Astrocyte (in vitro differentiated cells and primary cell): Measurements from ENCODE around the gene INSYN1. TPM values are rescaled to one million over a fixed set of nuclear protein-coding genes. Genes with fewer than 3 reads are reported as not detected.

Source experiments
- DNase-seq: peaks from one replicate; pipeline ENCODE4 v3.0.0-alpha.2; 2010; ENCODE audit warnings: low read depth
- FAIRE-seq: peaks from 2 replicates; lab custom pipeline; 2011; peaks lifted over from hg19 to GRCh38; lab: Jason Lieb, UNC
- H2AFZ ChIP-seq: 2 replicates; pipeline ENCODE4 v1.6.0; 2012; ENCODE audit warnings: low read depth, low read length, inconsistent platforms
- H3K27ac ChIP-seq: 2 replicates; pipeline ENCODE4 v1.5.1; 2011; ENCODE audit warnings: low read depth, low read length, inconsistent platforms
- H3K27me3 ChIP-seq: 2 replicates; pipeline ENCODE4 v1.6.0; 2011; ENCODE audit warnings: low read length, inconsistent platforms; ENCODE audit not compliant: insufficient read depth
- H3K36me3 ChIP-seq: 2 replicates; pipeline ENCODE4 v1.5.1; 2011; ENCODE audit warnings: low read length, inconsistent platforms; ENCODE audit not compliant: insufficient read depth
- H3K4me1 ChIP-seq: 2 replicates; pipeline ENCODE4 v1.5.1; 2011; ENCODE audit warnings: low read length, inconsistent platforms; ENCODE audit not compliant: insufficient read depth
- H3K4me2 ChIP-seq: 2 replicates; pipeline ENCODE4 v1.6.0; 2012; ENCODE audit warnings: low read length, inconsistent platforms
- H3K4me3 ChIP-seq: 2 replicates; pipeline ENCODE4 v1.5.1; 2011; ENCODE audit warnings: low read depth, mild to moderate bottlenecking, low read length, inconsistent platforms; ENCODE audit not compliant: insufficient read depth
- H3K79me2 ChIP-seq: 2 replicates; pipeline ENCODE4 v1.6.0; 2012; ENCODE audit warnings: mild to moderate bottlenecking, low read length, inconsistent platforms; ENCODE audit not compliant: insufficient read depth
- H3K9ac ChIP-seq: 2 replicates; pipeline ENCODE4 v1.6.0; 2012; ENCODE audit warnings: mild to moderate bottlenecking, low read length, inconsistent platforms
- H3K9me3 ChIP-seq: 2 replicates; pipeline ENCODE4 v1.5.1; 2012; ENCODE audit warnings: low read depth, mild to moderate bottlenecking, low read length, inconsistent platforms; ENCODE audit not compliant: insufficient read depth
- H4K20me1 ChIP-seq: 2 replicates; pipeline ENCODE4 v1.6.0; 2012; ENCODE audit warnings: low read length, inconsistent platforms; ENCODE audit not compliant: insufficient read depth
- H3K27ac Mint-ChIP-seq: one replicate; pipeline ENCODE4 v1.8.0; 2021; ENCODE audit warnings: mild to moderate bottlenecking, mixed read lengths; ENCODE audit not compliant: unreplicated experiment
- H3K27me3 Mint-ChIP-seq: one replicate; pipeline ENCODE4 v1.8.0; 2021; ENCODE audit warnings: low read depth, mixed read lengths; ENCODE audit not compliant: unreplicated experiment
- H3K36me3 Mint-ChIP-seq: one replicate; pipeline ENCODE4 v1.8.0; 2021; ENCODE audit warnings: low read depth, mixed read lengths; ENCODE audit not compliant: unreplicated experiment
- H3K4me1 Mint-ChIP-seq: one replicate; pipeline ENCODE4 v1.8.0; 2021; ENCODE audit warnings: low read depth, mixed read lengths; ENCODE audit not compliant: unreplicated experiment
- H3K4me3 Mint-ChIP-seq: one replicate; pipeline ENCODE4 v1.8.0; 2021; ENCODE audit warnings: mild to moderate bottlenecking, moderate library complexity, mixed read lengths; ENCODE audit not compliant: unreplicated experiment
- H3K9me3 Mint-ChIP-seq: one replicate; pipeline ENCODE4 v1.8.0; 2021; ENCODE audit warnings: mild to moderate bottlenecking, mixed read lengths; ENCODE audit not compliant: unreplicated experiment
- CTCF ChIP-seq: IDR thresholded peaks from 2 replicates; pipeline ENCODE4 v1.5.1; 2011; ENCODE audit warnings: low read depth, mild to moderate bottlenecking, inconsistent platforms, low read length, moderate library complexity; ENCODE audit not compliant: insufficient read depth
- EZH2 ChIP-seq: IDR thresholded peaks from 2 replicates; pipeline ENCODE4 v1.6.1; 2012; ENCODE audit warnings: mild to moderate bottlenecking, low read length, inconsistent platforms; ENCODE audit not compliant: insufficient read depth
- total RNA-seq: library from RNA; stranded (reverse); gene quantifications from 2 replicates; pipeline ENCODE4 v1.2.1, GENCODE V29; 2021

INSYN1 gene
- total RNA-seq, 1 donor from 2014 or later = 5.2 TPM

GRCh38 chr15:73694419-73694818 lies 58.7 kb downstream of the INSYN1 start:
- DNase-seq = no peak
- no peak overlapping the region for H3K27ac ChIP-seq
- H3K36me3 ChIP-seq = peaks cover 5% of the 10 kb centered on the region
- Mint-ChIP-seq H3K4me3 (no peak overlapping the region), H3K27me3 (no peaks in the 10 kb centered on the region), H3K9me3 (no peaks in the 10 kb centered on the region), H3K36me3 (peaks cover 12% of the 10 kb centered on the region), H3K4me1 (peaks cover 50% of the 10 kb centered on the region), H3K27ac (no peak overlapping the region)
- H4K20me1 ChIP-seq = peaks cover 96% of the 10 kb centered on the region
- H3K9ac ChIP-seq = no peak overlapping the region
- no peak for TF ChIP-seq CTCF
- no peak for TF ChIP-seq EZH2
- peak overlapping the region; percentile 8 for H3K4me2 ChIP-seq
- H2AFZ ChIP-seq = no peak overlapping the region
- H3K4me1 ChIP-seq = peaks cover 36% of the 10 kb centered on the region
- no peak for FAIRE-seq
- H3K79me2 ChIP-seq = peaks cover 97% of the 10 kb centered on the region
- H3K4me3 ChIP-seq = no peak overlapping the region
- H3K27me3 ChIP-seq = no peaks in the 10 kb centered on the region
- no peaks in the 10 kb centered on the region for H3K9me3 ChIP-seq

- no peaks in the 10 kb centered on the region for H3K27me3 Mint-ChIP-seq
- H3K27ac ChIP-seq = peak overlapping the region; percentile 3
- H3K9me3 ChIP-seq = no peaks in the 10 kb centered on the region
- no peak overlapping the region for H2AFZ ChIP-seq
- H3K79me2 ChIP-seq = peaks cover 100% of the 10 kb centered on the region
- H3K4me1 Mint-ChIP-seq = peaks cover 52% of the 10 kb centered on the region
- H4K20me1 ChIP-seq = peaks cover 96% of the 10 kb centered on the region
- H3K4me3 Mint-ChIP-seq = no peak overlapping the region
- peak overlapping the region; percentile 47 for H3K4me2 ChIP-seq
- TF ChIP-seq CTCF (no peak), EZH2 (no peak)
- H3K36me3 Mint-ChIP-seq = peaks cover 12% of the 10 kb centered on the region
- H3K4me3 ChIP-seq = no peak overlapping the region
- FAIRE-seq (no peak), DNase-seq (peak; percentile 60)
- no peak overlapping the region for H3K9ac ChIP-seq
- peaks cover 56% of the 10 kb centered on the region for H3K4me1 ChIP-seq
- no peak overlapping the region for H3K27ac Mint-ChIP-seq
- no peaks in the 10 kb centered on the region for H3K27me3 ChIP-seq
- no peaks in the 10 kb centered on the region for H3K9me3 Mint-ChIP-seq
- H3K36me3 ChIP-seq = no peaks in the 10 kb centered on the region
Observed at GRCh38 chr15:73691396-73691795, 61.8 kb downstream of the INSYN1 start.

GRCh38 chr15:73688455-73688854 lies 64.7 kb downstream of the INSYN1 start:
- Histone ChIP-seq H3K27me3 (no peaks in the 10 kb centered on the region), H3K9ac (peak overlapping the region; percentile 55), H3K36me3 (no peaks in the 10 kb centered on the region), H3K4me2 (peak overlapping the region; percentile 85), H3K4me1 (peaks cover 57% of the 10 kb centered on the region), H3K79me2 (peaks cover 90% of the 10 kb centered on the region), H2AFZ (no peak overlapping the region), H3K27ac (peak overlapping the region; percentile 64), H4K20me1 (peaks cover 79% of the 10 kb centered on the region), H3K9me3 (no peaks in the 10 kb centered on the region), H3K4me3 (no peak overlapping the region)
- H3K27me3 Mint-ChIP-seq = no peaks in the 10 kb centered on the region
- TF ChIP-seq CTCF (no peak), EZH2 (no peak)
- no peak for FAIRE-seq
- H3K36me3 Mint-ChIP-seq = peaks cover 5% of the 10 kb centered on the region
- H3K9me3 Mint-ChIP-seq = no peaks in the 10 kb centered on the region
- H3K4me3 Mint-ChIP-seq = no peak overlapping the region
- H3K4me1 Mint-ChIP-seq = peaks cover 42% of the 10 kb centered on the region
- peak overlapping the region; percentile 31 for H3K27ac Mint-ChIP-seq
- DNase-seq = peak; percentile 35
